ENCODE results near the gene ARID2.

- TF ChIP-seq ZBTB12 (CRISPR knock-in tag; IDR thresholded peaks at IDR 0.05) (no peak), MAFK (IDR thresholded peaks at IDR 0.05; ENCODE audit: low read length) (no peak), FOXP4 (CRISPR knock-in tag; IDR thresholded peaks at IDR 0.05; ENCODE audit: borderline replicate concordance) (no peak), CTCF (IDR thresholded peaks at IDR 0.05 in 2 of 3, conservative IDR thresholded peaks at IDR 0.05 in 1 of 3; ENCODE audit: insufficient read depth in 2 of 3, low read depth in 1 of 3, low read length in 3 of 3) (no peak), HMGN3 (IDR thresholded peaks at IDR 0.05; ENCODE audit: borderline replicate concordance, extremely low read depth, insufficient read length, low read depth, low read length) (no peak), ZBTB34 (CRISPR knock-in tag; IDR thresholded peaks at IDR 0.05) (no peak), ZNF512 (tag; IDR thresholded peaks at IDR 0.05) (no peak), ZHX1 (conservative IDR thresholded peaks at IDR 0.05; ENCODE audit: low read length) (no peak), E2F1 (CRISPR knock-in tag; IDR thresholded peaks at IDR 0.05) (no peak)
These were observed 189.3 kb downstream of the ARID2 start for GRCh38 chr12:45918818-45919217.
